Liver (tissue), 3 donors: Measurements from ENCODE around the gene DGCR6L.

Source experiments
- EGR1 ChIP-seq, 2 donors: IDR thresholded peaks; 2 replicates each; pipeline ENCODE4 v1.6.1; 2016 to 2018; ENCODE audit warnings: antibody characterized with exemption in 2 of 2, low read depth in 2 of 2
- JUND ChIP-seq, 2 donors: IDR thresholded peaks; 2 replicates each; pipeline ENCODE4 v1.6.1; 2016; ENCODE audit warnings: antibody characterized with exemption in 2 of 2
- RAD21 ChIP-seq, 2 donors: IDR thresholded peaks; 2 replicates each; pipeline ENCODE4 v1.6.1; 2016; ENCODE audit warnings: antibody characterized with exemption in 2 of 2, mild to moderate bottlenecking in 2 of 2
- SP1 ChIP-seq: IDR thresholded peaks from 2 replicates; pipeline ENCODE4 v1.6.1; 2018; ENCODE audit warnings: antibody characterized with exemption, mild to moderate bottlenecking
- TAF1 ChIP-seq: conservative IDR thresholded peaks from 2 replicates; pipeline ENCODE4 v1.6.1; 2016; ENCODE audit warnings: antibody characterized with exemption, mild to moderate bottlenecking
- YY1 ChIP-seq: IDR thresholded peaks from 2 replicates; pipeline ENCODE4 v1.6.1; 2016; ENCODE audit warnings: antibody characterized with exemption, mild to moderate bottlenecking
- TF ChIP-seq, protein P1 (sequence below): fragments of 150-350 bp; IDR thresholded peaks from 2 replicates; pipeline ENCODE4 v1.5.1; 2017; ENCODE audit warnings: improper control_type of control experiment, low read depth, low read length; ENCODE audit not compliant: missing input control
- TF ChIP-seq, protein P2 (sequence below): IDR thresholded peaks from 2 replicates; pipeline ENCODE4 v1.6.1; 2016; ENCODE audit warnings: antibody characterized with exemption
- TF ChIP-seq, protein P3 (sequence below): IDR thresholded peaks from 2 replicates; pipeline ENCODE4 v1.6.1; 2016; ENCODE audit warnings: antibody characterized with exemption, mild to moderate bottlenecking
- TF ChIP-seq, protein P4 (sequence below): IDR thresholded peaks from 2 replicates; pipeline ENCODE4 v1.6.1; 2016; ENCODE audit warnings: antibody characterized with exemption
- TF ChIP-seq, protein P5 (sequence below): IDR thresholded peaks from 2 replicates; pipeline ENCODE4 v1.6.1; 2016; ENCODE audit warnings: antibody characterized with exemption
- donor health status: healthy.
- donor health status: healthy.

DNA sequence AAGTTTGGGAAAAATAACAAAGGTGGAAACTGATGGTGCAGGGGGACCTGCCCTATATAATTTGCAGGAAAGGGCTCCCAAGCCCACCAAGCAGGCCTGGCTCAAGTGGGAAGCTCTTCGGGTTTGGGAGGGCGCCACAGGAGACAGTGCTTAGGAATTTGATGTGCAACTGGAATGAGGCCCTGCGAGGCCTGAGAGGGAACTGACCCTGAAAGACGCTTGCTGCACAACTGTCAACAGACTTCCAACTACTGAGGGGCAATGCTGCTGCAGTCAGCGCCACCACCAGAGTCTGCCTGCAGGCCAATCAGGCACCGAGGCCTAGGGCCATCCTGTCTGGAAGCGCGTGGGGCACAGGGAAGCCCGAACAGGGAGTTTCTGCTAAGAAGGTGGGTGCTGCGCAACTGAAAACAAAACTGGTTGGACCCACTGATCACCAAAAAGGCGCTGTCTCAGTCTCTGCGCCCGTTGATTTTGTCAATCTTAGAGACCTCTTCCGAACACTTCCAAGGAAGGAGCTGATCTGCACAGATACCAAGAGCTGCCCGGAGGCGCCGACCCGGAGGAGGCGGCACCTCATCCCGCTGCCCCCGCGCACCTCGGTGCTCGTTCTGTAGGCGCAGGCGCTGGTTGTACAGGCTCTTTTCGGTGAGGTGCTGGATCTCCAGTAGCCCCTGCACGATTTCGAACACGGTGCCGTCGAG, 667 bp downstream of the DGCR6L start:
- TF ChIP-seq, protein P1, sequence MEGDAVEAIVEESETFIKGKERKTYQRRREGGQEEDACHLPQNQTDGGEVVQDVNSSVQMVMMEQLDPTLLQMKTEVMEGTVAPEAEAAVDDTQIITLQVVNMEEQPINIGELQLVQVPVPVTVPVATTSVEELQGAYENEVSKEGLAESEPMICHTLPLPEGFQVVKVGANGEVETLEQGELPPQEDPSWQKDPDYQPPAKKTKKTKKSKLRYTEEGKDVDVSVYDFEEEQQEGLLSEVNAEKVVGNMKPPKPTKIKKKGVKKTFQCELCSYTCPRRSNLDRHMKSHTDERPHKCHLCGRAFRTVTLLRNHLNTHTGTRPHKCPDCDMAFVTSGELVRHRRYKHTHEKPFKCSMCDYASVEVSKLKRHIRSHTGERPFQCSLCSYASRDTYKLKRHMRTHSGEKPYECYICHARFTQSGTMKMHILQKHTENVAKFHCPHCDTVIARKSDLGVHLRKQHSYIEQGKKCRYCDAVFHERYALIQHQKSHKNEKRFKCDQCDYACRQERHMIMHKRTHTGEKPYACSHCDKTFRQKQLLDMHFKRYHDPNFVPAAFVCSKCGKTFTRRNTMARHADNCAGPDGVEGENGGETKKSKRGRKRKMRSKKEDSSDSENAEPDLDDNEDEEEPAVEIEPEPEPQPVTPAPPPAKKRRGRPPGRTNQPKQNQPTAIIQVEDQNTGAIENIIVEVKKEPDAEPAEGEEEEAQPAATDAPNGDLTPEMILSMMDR = no peak
- no peak for TF ChIP-seq RAD21 (IDR thresholded peaks at IDR 0.05)
- no peak for TF ChIP-seq SP1
- TF ChIP-seq, protein P2, sequence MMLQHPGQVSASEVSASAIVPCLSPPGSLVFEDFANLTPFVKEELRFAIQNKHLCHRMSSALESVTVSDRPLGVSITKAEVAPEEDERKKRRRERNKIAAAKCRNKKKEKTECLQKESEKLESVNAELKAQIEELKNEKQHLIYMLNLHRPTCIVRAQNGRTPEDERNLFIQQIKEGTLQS = no peak
- TF ChIP-seq, protein P3, sequence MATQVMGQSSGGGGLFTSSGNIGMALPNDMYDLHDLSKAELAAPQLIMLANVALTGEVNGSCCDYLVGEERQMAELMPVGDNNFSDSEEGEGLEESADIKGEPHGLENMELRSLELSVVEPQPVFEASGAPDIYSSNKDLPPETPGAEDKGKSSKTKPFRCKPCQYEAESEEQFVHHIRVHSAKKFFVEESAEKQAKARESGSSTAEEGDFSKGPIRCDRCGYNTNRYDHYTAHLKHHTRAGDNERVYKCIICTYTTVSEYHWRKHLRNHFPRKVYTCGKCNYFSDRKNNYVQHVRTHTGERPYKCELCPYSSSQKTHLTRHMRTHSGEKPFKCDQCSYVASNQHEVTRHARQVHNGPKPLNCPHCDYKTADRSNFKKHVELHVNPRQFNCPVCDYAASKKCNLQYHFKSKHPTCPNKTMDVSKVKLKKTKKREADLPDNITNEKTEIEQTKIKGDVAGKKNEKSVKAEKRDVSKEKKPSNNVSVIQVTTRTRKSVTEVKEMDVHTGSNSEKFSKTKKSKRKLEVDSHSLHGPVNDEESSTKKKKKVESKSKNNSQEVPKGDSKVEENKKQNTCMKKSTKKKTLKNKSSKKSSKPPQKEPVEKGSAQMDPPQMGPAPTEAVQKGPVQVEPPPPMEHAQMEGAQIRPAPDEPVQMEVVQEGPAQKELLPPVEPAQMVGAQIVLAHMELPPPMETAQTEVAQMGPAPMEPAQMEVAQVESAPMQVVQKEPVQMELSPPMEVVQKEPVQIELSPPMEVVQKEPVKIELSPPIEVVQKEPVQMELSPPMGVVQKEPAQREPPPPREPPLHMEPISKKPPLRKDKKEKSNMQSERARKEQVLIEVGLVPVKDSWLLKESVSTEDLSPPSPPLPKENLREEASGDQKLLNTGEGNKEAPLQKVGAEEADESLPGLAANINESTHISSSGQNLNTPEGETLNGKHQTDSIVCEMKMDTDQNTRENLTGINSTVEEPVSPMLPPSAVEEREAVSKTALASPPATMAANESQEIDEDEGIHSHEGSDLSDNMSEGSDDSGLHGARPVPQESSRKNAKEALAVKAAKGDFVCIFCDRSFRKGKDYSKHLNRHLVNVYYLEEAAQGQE = no peak
- TF ChIP-seq EGR1 (IDR thresholded peaks at IDR 0.05; ENCODE audit: low read depth in 2 of 2) = no peak
- TF ChIP-seq TAF1 = no peak
- TF ChIP-seq, protein P4, sequence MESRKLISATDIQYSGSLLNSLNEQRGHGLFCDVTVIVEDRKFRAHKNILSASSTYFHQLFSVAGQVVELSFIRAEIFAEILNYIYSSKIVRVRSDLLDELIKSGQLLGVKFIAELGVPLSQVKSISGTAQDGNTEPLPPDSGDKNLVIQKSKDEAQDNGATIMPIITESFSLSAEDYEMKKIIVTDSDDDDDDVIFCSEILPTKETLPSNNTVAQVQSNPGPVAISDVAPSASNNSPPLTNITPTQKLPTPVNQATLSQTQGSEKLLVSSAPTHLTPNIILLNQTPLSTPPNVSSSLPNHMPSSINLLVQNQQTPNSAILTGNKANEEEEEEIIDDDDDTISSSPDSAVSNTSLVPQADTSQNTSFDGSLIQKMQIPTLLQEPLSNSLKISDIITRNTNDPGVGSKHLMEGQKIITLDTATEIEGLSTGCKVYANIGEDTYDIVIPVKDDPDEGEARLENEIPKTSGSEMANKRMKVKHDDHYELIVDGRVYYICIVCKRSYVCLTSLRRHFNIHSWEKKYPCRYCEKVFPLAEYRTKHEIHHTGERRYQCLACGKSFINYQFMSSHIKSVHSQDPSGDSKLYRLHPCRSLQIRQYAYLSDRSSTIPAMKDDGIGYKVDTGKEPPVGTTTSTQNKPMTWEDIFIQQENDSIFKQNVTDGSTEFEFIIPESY = no peak
- no peak for TF ChIP-seq JUND (IDR thresholded peaks at IDR 0.05)
- TF ChIP-seq, protein P5, sequence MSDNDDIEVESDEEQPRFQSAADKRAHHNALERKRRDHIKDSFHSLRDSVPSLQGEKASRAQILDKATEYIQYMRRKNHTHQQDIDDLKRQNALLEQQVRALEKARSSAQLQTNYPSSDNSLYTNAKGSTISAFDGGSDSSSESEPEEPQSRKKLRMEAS = no peak
- no peak for TF ChIP-seq YY1
